H1 (cell line): ENCODE data around the gene CMIP. TPM values are rescaled to one million over a fixed set of nuclear protein-coding genes. Genes with fewer than 3 reads are reported as not detected.

Experiments used
- CTCF ChIA-PET: fragments of 300-600 bp; sonication (Branson Sonifier 250); formaldehyde crosslinking; loops from one replicate; lab custom pipeline; 2021; ENCODE audit not compliant: partially characterized antibody; lab: Charles Lee
- POLR2A ChIA-PET: fragments of 300-600 bp; sonication (Branson Sonifier 250); formaldehyde crosslinking; loops from one replicate; lab custom pipeline; 2021; ENCODE audit warnings: inconsistent platforms; ENCODE audit not compliant: partially characterized antibody; lab: Charles Lee
- DNase-seq, 2 experiments: peaks; one replicate each; pipeline versions ENCODE4 v3.0.0 to v3.0.0-alpha.2; 2010 to 2022; ENCODE audit warnings: low spot score in 2 of 2, low read depth in 1 of 2, mixed read lengths in 1 of 2
- FAIRE-seq: peaks from 2 replicates; lab custom pipeline; 2011; peaks lifted over from hg19 to GRCh38; lab: Jason Lieb, UNC
- H2AFZ ChIP-seq: 2 replicates; pipeline ENCODE4 v1.8.1; 2012; ENCODE audit warnings: low read length, inconsistent platforms
- H2AK5ac ChIP-seq: 2 replicates; pipeline ENCODE4 v1.6.1; 2013; ENCODE audit warnings: low read depth, low read length
- H2BK120ac ChIP-seq: replicated peaks from 2 replicates; pipeline ENCODE3; 2013; ENCODE audit warnings: low read depth, low read length, inconsistent platforms
- H2BK12ac ChIP-seq: 2 replicates; pipeline ENCODE4 v1.6.1; 2013; ENCODE audit warnings: low read depth, low read length
- H2BK15ac ChIP-seq: 2 replicates; pipeline ENCODE4 v1.6.1; 2013; ENCODE audit warnings: low read length
- H2BK20ac ChIP-seq: 2 replicates; pipeline ENCODE4 v1.6.1; 2013; ENCODE audit warnings: low read length
- H2BK5ac ChIP-seq: 2 replicates; pipeline ENCODE4 v1.6.1; 2013; ENCODE audit warnings: low read depth, low read length
- H3K14ac ChIP-seq: 2 replicates; pipeline ENCODE4 v1.6.1; 2013; ENCODE audit warnings: inconsistent platforms; ENCODE audit not compliant: insufficient read length
- H3K18ac ChIP-seq: 2 replicates; pipeline ENCODE4 v1.6.1; 2013; ENCODE audit warnings: low read length; ENCODE audit errors: extremely low read depth
- H3K23ac ChIP-seq: 2 replicates; pipeline ENCODE4 v1.6.1; 2013; ENCODE audit warnings: inconsistent platforms; ENCODE audit not compliant: insufficient read length
- H3K23me2 ChIP-seq: 2 replicates; pipeline ENCODE4 v1.6.1; 2013; ENCODE audit warnings: low read depth, low read length
- H3K27ac ChIP-seq: 2 replicates; pipeline ENCODE4 v1.6.1; 2011; ENCODE audit warnings: low read depth, low read length, inconsistent platforms
- H3K27me3 ChIP-seq, 4 experiments: replicated peaks in 1 of 4; 1 replicate in 1 of 4; 2 replicates in 3 of 4; pipeline versions ENCODE4 v1.6.1 to v1.8.1; 2011 to 2013; ENCODE audit warnings: low read length in 3 of 4, mild to moderate bottlenecking in 3 of 4, inconsistent platforms in 2 of 4, mixed read lengths in 2 of 4, moderate library complexity in 1 of 4; ENCODE audit not compliant: control insufficient read depth in 3 of 4, insufficient read depth in 3 of 4; ENCODE audit errors: extremely low read depth in 1 of 4
- H3K36me3 ChIP-seq, 4 experiments: 2 replicates each; pipeline versions ENCODE4 v1.6.1 to v1.8.1; 2011 to 2013; ENCODE audit warnings: mild to moderate bottlenecking in 4 of 4, low read length in 3 of 4, moderate library complexity in 2 of 4, control low read depth in 1 of 4, inconsistent platforms in 1 of 4; ENCODE audit not compliant: insufficient read depth in 4 of 4, control insufficient read depth in 2 of 4
- H3K4ac ChIP-seq: replicated peaks from 2 replicates; pipeline ENCODE3; 2013; ENCODE audit warnings: low read length, low read depth, mixed read lengths, inconsistent platforms; ENCODE audit not compliant: insufficient read length
- H3K4me1 ChIP-seq, 4 experiments: replicated peaks in 1 of 4; 1 replicate in 1 of 4; 2 replicates in 3 of 4; pipeline versions ENCODE4 v1.6.1 to v1.8.1; 2011 to 2013; ENCODE audit warnings: low read length in 3 of 4, inconsistent platforms in 2 of 4, mixed read lengths in 1 of 4; ENCODE audit not compliant: insufficient read depth in 4 of 4, control insufficient read depth in 3 of 4
- H3K4me2 ChIP-seq, 2 experiments: 2 replicates each; pipeline versions ENCODE4 v1.6.1 to v1.8.1; 2011 to 2013; ENCODE audit warnings: low read depth in 2 of 2, low read length in 2 of 2, control low read depth in 1 of 2, inconsistent platforms in 1 of 2, mild to moderate bottlenecking in 1 of 2; ENCODE audit not compliant: insufficient read depth in 1 of 2
- H3K4me3 ChIP-seq, 4 experiments: fragments of 200-600, 300-600 bp in 1 of 4; sonication (generic), shearing (Covaris generic), sonication (Bioruptor Twin) in 1 of 4; 2 replicates each; pipeline versions ENCODE4 v1.5.1 to v1.8.1; 2011 to 2016; ENCODE audit warnings: low read length in 4 of 4, low read depth in 3 of 4, control low read depth in 2 of 4, inconsistent platforms in 2 of 4, mild to moderate bottlenecking in 2 of 4, mixed read lengths in 1 of 4, moderate library complexity in 1 of 4; ENCODE audit not compliant: insufficient read depth in 2 of 4; ENCODE audit errors: extremely low read depth in 1 of 4
- H3K56ac ChIP-seq: replicated peaks from 2 replicates; pipeline ENCODE3; 2013; ENCODE audit warnings: low read depth, mild to moderate bottlenecking, mixed read lengths, low read length, inconsistent platforms; ENCODE audit not compliant: insufficient read length
- H3K79me1 ChIP-seq: 2 replicates; pipeline ENCODE4 v1.6.1; 2013; ENCODE audit warnings: low read depth, low read length, control low read depth
- H3K79me2 ChIP-seq, 2 experiments: 2 replicates each; pipeline versions ENCODE4 v1.6.1 to v1.8.1; 2012 to 2013; ENCODE audit warnings: low read length in 2 of 2, mild to moderate bottlenecking in 2 of 2, inconsistent platforms in 1 of 2; ENCODE audit not compliant: insufficient read depth in 2 of 2, control insufficient read depth in 1 of 2
- H3K9ac ChIP-seq, 4 experiments: replicated peaks in 1 of 4; 1 replicate in 1 of 4; 2 replicates in 3 of 4; pipeline versions ENCODE4 v1.6.1 to v1.8.1; 2011 to 2013; ENCODE audit warnings: low read depth in 3 of 4, low read length in 3 of 4, control low read depth in 2 of 4, mild to moderate bottlenecking in 2 of 4, moderate library complexity in 2 of 4, inconsistent platforms in 1 of 4; ENCODE audit errors: extremely low read depth in 1 of 4
- H3K9me3 ChIP-seq, 2 experiments: 2 replicates each; pipeline versions ENCODE4 v1.6.1 to v1.8.1; 2012 to 2013; ENCODE audit warnings: mild to moderate bottlenecking in 2 of 2, moderate library complexity in 2 of 2, control low read depth in 1 of 2, inconsistent platforms in 1 of 2, low read depth in 1 of 2, low read length in 1 of 2, mixed read lengths in 1 of 2; ENCODE audit not compliant: insufficient read depth in 2 of 2
- H4K20me1 ChIP-seq, 2 experiments: replicated peaks in 1 of 2; 2 replicates each; pipeline versions ENCODE3 to v1.8.1; 2011 to 2013; ENCODE audit warnings: inconsistent platforms in 2 of 2, low read length in 2 of 2, mild to moderate bottlenecking in 1 of 2; ENCODE audit not compliant: insufficient read depth in 2 of 2, control insufficient read depth in 1 of 2
- H4K5ac ChIP-seq: 2 replicates; pipeline ENCODE4 v1.6.1; 2013; ENCODE audit warnings: low read length, low read depth, mixed read lengths, inconsistent platforms; ENCODE audit not compliant: insufficient read length
- H4K8ac ChIP-seq: 2 replicates; pipeline ENCODE4 v1.8.0; 2013; ENCODE audit warnings: mild to moderate bottlenecking, moderate library complexity, low read length, inconsistent platforms; ENCODE audit not compliant: insufficient read depth; ENCODE audit errors: extremely low read depth
- H4K91ac ChIP-seq: replicated peaks from 2 replicates; pipeline ENCODE3; 2013; ENCODE audit warnings: low read length, mixed read lengths, inconsistent platforms; ENCODE audit not compliant: insufficient read length
- ATF3 ChIP-seq: IDR thresholded peaks from 2 replicates; pipeline ENCODE4 v1.6.1; 2011; ENCODE audit warnings: low read depth, mild to moderate bottlenecking, low read length; ENCODE audit not compliant: insufficient read depth
- BCL11A ChIP-seq, 2 experiments: IDR thresholded peaks; one replicate each; pipeline ENCODE4 v1.6.1; 2011; ENCODE audit warnings: low read depth in 2 of 2, low read length in 2 of 2, mild to moderate bottlenecking in 2 of 2
- CBX8 ChIP-seq: fragments of 300-800, 300-1000 bp; sonication (generic); IDR thresholded peaks from 2 replicates; pipeline ENCODE4 v1.7.1; 2016; ENCODE audit warnings: low read depth, low read length, borderline replicate concordance
- GABPA ChIP-seq: IDR thresholded peaks from 2 replicates; pipeline ENCODE4 v1.6.1; 2011; ENCODE audit warnings: mild to moderate bottlenecking, low read length, moderate library complexity, borderline replicate concordance; ENCODE audit not compliant: insufficient read depth
- GTF2F1 ChIP-seq: IDR thresholded peaks from 2 replicates; pipeline ENCODE4 v1.6.1; 2012; ENCODE audit warnings: low read depth, low read length, improper control_type of control experiment, borderline replicate concordance
- JUN ChIP-seq: IDR thresholded peaks from 2 replicates; pipeline ENCODE4 v1.6.1; 2011; ENCODE audit warnings: low read depth, mild to moderate bottlenecking, improper control_type of control experiment, low read length
- JUND ChIP-seq: IDR thresholded peaks from 2 replicates; pipeline ENCODE4 v1.6.1; 2011; ENCODE audit warnings: mild to moderate bottlenecking, improper control_type of control experiment, low read length
- POLR2AphosphoS5 ChIP-seq: IDR thresholded peaks from 2 replicates; pipeline ENCODE4 v1.6.1; 2011; ENCODE audit warnings: low read depth, low read length
- POU5F1 ChIP-seq: IDR thresholded peaks from 2 replicates; pipeline ENCODE4 v1.6.1; 2011; ENCODE audit warnings: low read depth, mild to moderate bottlenecking, low read length, moderate library complexity
- RBBP5 ChIP-seq: IDR thresholded peaks from 2 replicates; pipeline ENCODE4 v1.7.1; 2012; ENCODE audit warnings: low read depth, mild to moderate bottlenecking, inconsistent platforms, low read length, moderate library complexity, borderline replicate concordance
- RXRA ChIP-seq: IDR thresholded peaks from 2 replicates; pipeline ENCODE4 v1.6.1; 2011; ENCODE audit warnings: low read depth, mild to moderate bottlenecking, low read length, moderate library complexity; ENCODE audit not compliant: insufficient read depth
- ZNF274 ChIP-seq: IDR thresholded peaks from 2 replicates; pipeline ENCODE4 v1.7.0; 2012; ENCODE audit warnings: low read length, borderline replicate concordance; ENCODE audit errors: extremely low read depth
- WGBS, 2 experiments: shearing (Covaris generic) in 1 of 2; methylation state at CpG; one replicate each; pipeline versions ENCODE4 v1.1.6 to v1.1.7; 2013 to 2015; ENCODE audit warnings: low lambda C conversion rate in 2 of 2, mixed read lengths in 2 of 2, inconsistent platforms in 1 of 2, low coverage in 1 of 2, missing lambda C conversion rate in 1 of 2; ENCODE audit not compliant: insufficient replicate concordance in 2 of 2, insufficient coverage in 1 of 2, insufficient read length in 1 of 2; ENCODE audit errors: extremely low coverage in 1 of 2, missing lambda C conversion rate in 1 of 2; 5-methylcytosine and 5-hydroxymethylcytosine counted together
- polyA plus RNA-seq, 7 experiments: library from polyadenylated mRNA; depleted of rRNA in 3 of 7; stranded (reverse) in 5 of 7; unstranded in 2 of 7; fragments of >200 nt in 5 of 7; fragments of 200-250 nt in 2 of 7; gene quantifications; 1 replicate in 5 of 7; 2 replicates in 1 of 7; 4 replicates in 1 of 7; pipeline versions ENCODE4 v1.2.1 to v1.2.3, GENCODE V29; 2011 to 2013; ENCODE audit warnings: missing spikeins in 2 of 7, mixed read lengths in 2 of 7
- total RNA-seq: library from RNA; stranded (reverse); fragmentation: NEBNext Ultra II Directional; extraction: Animal tissue kit (Norgen Biotek cat#: 25700); gene quantifications from 2 replicates; pipeline ENCODE4 v1.2.1, GENCODE V29; 2021

Gene CMIP
- total and polyA plus RNA-seq, 2 of the 8 experiments (the other 6 are each of a cell fraction or from before 2014, with no cell fraction given), result 7.9 to 53.2 TPM

GRCh38 chr16:81539759-81540472 is 95.3 kb downstream of the CMIP start:
- FAIRE-seq (no peak), DNase-seq (no peak)
- Histone ChIP-seq H2BK12ac (no peak overlapping the region), H3K4me2 (0 out of 4 replicates have a peak overlapping the region, but pooled peaks of 1 of the 2 experiments have one; percentile 12), H3K14ac (no peak overlapping the region), H3K23ac (no peak overlapping the region), H2BK120ac (no peak overlapping the region), H3K36me3 (no peaks in the 10 kb centered on the region), H4K91ac (no peak overlapping the region), H4K5ac (no peak overlapping the region), H3K9ac (no peak overlapping the region), H3K18ac (no peak overlapping the region), H2BK5ac (no peak overlapping the region), H2AK5ac (no peak overlapping the region), H3K23me2 (peaks cover 3% of the 10 kb centered on the region; the same call in 1 of the 2 replicates), H4K20me1 (peaks cover 6 to 13% of the 10 kb centered on the region in 2 experiments), H3K4me1 (peaks cover 2 to 9% (median 3%) of the 10 kb centered on the region in 4 experiments; a peak in 5 of 7 replicates), H4K8ac (no peak overlapping the region), H3K4ac (no peak overlapping the region), H3K9me3 (no peaks in the 10 kb centered on the region), H3K79me2 (peaks cover 7 to 88% of the 10 kb centered on the region in 2 experiments), H3K27me3 (no peaks in the 10 kb centered on the region), H3K56ac (no peak overlapping the region), H2BK20ac (no peak overlapping the region), H2AFZ (no peak overlapping the region), H3K27ac (no peak overlapping the region), H2BK15ac (no peak overlapping the region), H3K4me3 (no peak overlapping the region), H3K79me1 (peaks cover 42% of the 10 kb centered on the region)
- CTCF ChIA-PET, result interaction anchor here (0.6 to 1.6 kb wide), 5 partner anchors 24 to 185 kb away, joined by 3 to 5 read pairs (median 3); no protein-coding TSS in a partner anchor
- POLR2A ChIA-PET, result interaction anchor here (0.8 to 1.4 kb wide), 2 partner anchors 12 to 15 kb away, joined by 3 to 4 read pairs; no protein-coding TSS in a partner anchor
- WGBS, 2 experiments, result 87% methylated on average over 18 of the region's 19 CpGs; no CpG with 5 or more reads in 1 of the 2 experiments
- no peak for TF ChIP-seq JUND
- TF ChIP-seq GABPA, result no peak
- no peak for TF ChIP-seq POU5F1
- TF ChIP-seq POLR2AphosphoS5, result no peak
- no peak for TF ChIP-seq RXRA
- TF ChIP-seq RBBP5, result no peak
- TF ChIP-seq ATF3, result no peak
- TF ChIP-seq GTF2F1, result no peak
- TF ChIP-seq JUN, result no peak
- no peak for TF ChIP-seq BCL11A (IDR thresholded peaks at IDR 0.05; ENCODE audit: low read depth in 2 of 2, low read length in 2 of 2)
- no peak for TF ChIP-seq CBX8
- TF ChIP-seq ZNF274, result no peak
